Measurements from ENCODE around the gene DIRAS1.
A peak's percentile ranks its signal among the peaks of the same experiment; 100 is the strongest.

The DIRAS1 gene

GRCh38 chr19:2726904-2727639 is 5.9 kb upstream of the DIRAS1 start:
- Histone ChIP-seq H3K9me3 (no peaks in the 10 kb centered on the region), H3K4me3 (ENCODE audit: low read depth, low read length) (no peak overlapping the region), H3K4me1 (peaks cover 8% of the 10 kb centered on the region), H3K27me3 (no peaks in the 10 kb centered on the region; the same call in 1 of the 2 replicates), H3K36me3 (peaks cover 6% of the 10 kb centered on the region; the same call in 1 of the 2 replicates)
- peak; percentile 15 for DNase-seq
- TF ChIP-seq CTCF (IDR thresholded peaks at IDR 0.05; ENCODE audit: low read depth, low read length): no peak

- no peak for DNase-seq
- peaks cover 8% of the 10 kb centered on the region for H3K4me1 ChIP-seq
- no peaks in the 10 kb centered on the region; the same call in 1 of the 2 replicates for H3K27me3 ChIP-seq
- H3K9me3 ChIP-seq: no peaks in the 10 kb centered on the region
- no peak overlapping the region for H3K4me3 ChIP-seq (ENCODE audit: low read depth, low read length)
- no peak for TF ChIP-seq CTCF (IDR thresholded peaks at IDR 0.05; ENCODE audit: low read depth, low read length)
- H3K36me3 ChIP-seq: no peaks in the 10 kb centered on the region
These were observed 5.1 kb upstream of the DIRAS1 start for GRCh38 chr19:2726160-2726855.

- H3K27me3 ChIP-seq: no peaks in the 10 kb centered on the region; the same call in 1 of the 2 replicates
- H3K36me3 ChIP-seq: no peaks in the 10 kb centered on the region
- peak; percentile 30 for TF ChIP-seq CTCF (IDR thresholded peaks at IDR 0.05; ENCODE audit: low read depth, low read length)
- H3K4me3 ChIP-seq (ENCODE audit: low read depth, low read length): no peak overlapping the region
- peak; percentile 15 for DNase-seq
- H3K9me3 ChIP-seq: no peaks in the 10 kb centered on the region
- H3K4me1 ChIP-seq: peaks cover 8% of the 10 kb centered on the region
These were observed 3.0 kb upstream of the DIRAS1 start for GRCh38 chr19:2724148-2724557.

- no peak overlapping the region for H3K4me3 ChIP-seq (ENCODE audit: low read depth, low read length)
- no peaks in the 10 kb centered on the region for H3K9me3 ChIP-seq
- peaks cover 8% of the 10 kb centered on the region for H3K4me1 ChIP-seq
- no peak for DNase-seq
- H3K36me3 ChIP-seq: no peaks in the 10 kb centered on the region
- no peaks in the 10 kb centered on the region; the same call in 1 of the 2 replicates for H3K27me3 ChIP-seq
- no peak for TF ChIP-seq CTCF (IDR thresholded peaks at IDR 0.05; ENCODE audit: low read depth, low read length)
These were observed 2.6 kb upstream of the DIRAS1 start for GRCh38 chr19:2723747-2724146.

- H3K4me3 ChIP-seq (ENCODE audit: low read depth, low read length): no peak overlapping the region
- TF ChIP-seq CTCF (IDR thresholded peaks at IDR 0.05; ENCODE audit: low read depth, low read length): no peak
- H3K9me3 ChIP-seq: no peaks in the 10 kb centered on the region
- no peaks in the 10 kb centered on the region for H3K36me3 ChIP-seq
- no peak for DNase-seq
- no peaks in the 10 kb centered on the region; the same call in 1 of the 2 replicates for H3K27me3 ChIP-seq
- peaks cover 8% of the 10 kb centered on the region for H3K4me1 ChIP-seq
These were observed 2.2 kb upstream of the DIRAS1 start for GRCh38 chr19:2723345-2723715.

All from BE2C (cell line).